Muscle of leg (tissue), 11 donors: Measurements from ENCODE around the gene HOXA2. TPM values are rescaled to one million over a fixed set of nuclear protein-coding genes. Genes with fewer than 3 reads are reported as not detected.

Source experiments
- DNase-seq: peaks from one replicate; pipeline ENCODE4 v3.0.0; 2013
- H3K27ac ChIP-seq: one replicate; pipeline ENCODE4 v1.5.1; 2013; ENCODE audit warnings: mild to moderate bottlenecking, low read length, control low read depth
- H3K27me3 ChIP-seq: one replicate; pipeline ENCODE4 v1.6.1; 2013; ENCODE audit warnings: low read length; ENCODE audit not compliant: control insufficient read depth, insufficient read depth
- H3K36me3 ChIP-seq: one replicate; pipeline ENCODE4 v1.6.1; 2013; ENCODE audit warnings: low read length; ENCODE audit not compliant: control insufficient read depth, insufficient read depth
- H3K4me1 ChIP-seq: one replicate; pipeline ENCODE4 v1.6.1; 2013; ENCODE audit warnings: low read length; ENCODE audit not compliant: control insufficient read depth, insufficient read depth
- H3K4me3 ChIP-seq: one replicate; pipeline ENCODE4 v1.5.1; 2013; ENCODE audit warnings: low read length, control low read depth
- H3K9me3 ChIP-seq: replicated peaks from 2 replicates; pipeline ENCODE4 v1.6.1; 2013; ENCODE audit warnings: low read depth, low read length; ENCODE audit not compliant: control insufficient read depth
- WGBS: methylation state at CpG from one replicate; pipeline ENCODE4 v1.1.5; 2013; ENCODE audit warnings: missing lambda C conversion rate; ENCODE audit not compliant: insufficient coverage; 5-methylcytosine and 5-hydroxymethylcytosine counted together
- polyA plus RNA-seq, 8 donors: library from polyadenylated mRNA; unstranded; fragments of 120-200 nt; gene quantifications; one replicate each; pipeline versions ENCODE4 v1.2.1 to v1.2.3, GENCODE V29; 2013; ENCODE audit warnings: inconsistent platforms in 1 of 8, low replicate concordance in 1 of 8; ENCODE audit not compliant: insufficient read length in 8 of 8, insufficient read depth in 1 of 8
- total RNA-seq: library from RNA; stranded (reverse); fragments of 120-200 nt; gene quantifications from one replicate; pipeline ENCODE4 v1.2.4, GENCODE V29; 2013

HOXA2 gene
- total and polyA plus RNA-seq, 9 donors, result 0.70 to 3.1 (median 1.3) TPM

DNA sequence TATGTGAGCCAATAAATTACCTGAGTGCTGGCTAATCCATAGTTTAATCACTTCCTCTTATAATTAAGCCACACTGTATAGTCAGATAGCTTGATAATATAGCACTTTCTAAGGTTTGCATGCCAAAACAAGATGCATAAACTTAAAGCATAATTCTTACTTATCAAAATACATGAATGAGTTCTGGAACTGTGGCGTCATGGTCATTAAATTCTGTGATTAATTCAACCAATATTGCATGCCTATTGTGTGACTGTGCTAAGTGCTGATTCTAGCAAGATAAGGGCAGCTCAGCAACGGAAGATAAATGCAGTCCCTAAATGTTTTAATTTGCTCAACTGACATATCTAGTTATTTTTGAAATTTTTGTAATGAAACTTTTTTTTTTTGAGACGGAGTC lies 36.3 kb downstream of the HOXA2 start:
- H3K4me3 ChIP-seq, result no peak overlapping the region
- H3K4me1 ChIP-seq, result no peaks in the 10 kb centered on the region
- WGBS, result no CpG with 5 or more reads among the region's 3 CpGs
- no peak overlapping the region for H3K27ac ChIP-seq
- H3K36me3 ChIP-seq, result no peaks in the 10 kb centered on the region
- no peaks in the 10 kb centered on the region for H3K9me3 ChIP-seq
- no peak for DNase-seq
- H3K27me3 ChIP-seq, result no peaks in the 10 kb centered on the region

DNA sequence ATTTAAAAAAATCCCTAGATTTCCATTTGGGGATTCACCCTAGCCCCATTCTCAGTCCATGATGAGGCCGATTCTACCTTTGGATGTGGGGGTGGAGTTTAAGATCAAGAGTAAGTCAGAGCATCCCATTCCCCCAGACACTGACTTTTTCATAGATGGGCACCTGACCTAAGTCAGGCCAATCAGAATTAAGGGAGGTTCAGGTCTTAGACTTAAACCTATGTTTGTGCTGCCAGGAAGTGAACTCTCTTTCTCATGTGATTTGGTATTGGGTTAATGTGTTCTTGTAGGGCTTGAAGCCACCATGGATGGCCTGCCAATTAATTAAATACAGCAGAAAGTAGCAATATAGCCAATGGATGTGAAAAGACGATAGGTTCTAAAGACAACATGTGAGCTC lies 36.8 kb downstream of the HOXA2 start:
- Histone ChIP-seq H3K36me3 (no peaks in the 10 kb centered on the region), H3K27ac (no peak overlapping the region), H3K27me3 (no peaks in the 10 kb centered on the region), H3K9me3 (no peaks in the 10 kb centered on the region), H3K4me3 (no peak overlapping the region), H3K4me1 (no peaks in the 10 kb centered on the region)
- no peak for DNase-seq
- WGBS, result no CpG with 5 or more reads among the region's 2 CpGs

DNA sequence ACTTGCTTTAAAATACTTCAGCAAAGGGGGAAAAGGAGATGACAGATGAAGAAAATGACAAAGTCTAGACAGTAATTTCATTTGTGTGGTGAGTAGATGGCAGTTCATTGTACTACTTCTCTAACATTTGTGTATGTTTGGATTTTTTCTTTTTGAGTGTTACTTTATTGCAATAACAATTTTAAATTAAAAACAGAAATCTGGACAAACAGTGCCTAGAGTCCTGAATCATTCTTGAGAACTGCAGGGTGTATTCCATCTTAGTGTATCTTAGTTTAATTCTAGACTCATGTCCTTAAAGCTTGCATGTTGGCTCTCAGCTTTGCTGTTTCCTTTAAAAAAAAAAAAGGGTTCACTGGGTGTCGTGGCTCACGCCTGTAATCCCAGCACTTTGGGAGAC lies 37.8 kb downstream of the HOXA2 start:
- 52% methylated on average over 2 of the region's 2 CpGs for WGBS
- Histone ChIP-seq H3K27me3 (no peaks in the 10 kb centered on the region), H3K4me1 (no peaks in the 10 kb centered on the region), H3K4me3 (no peak overlapping the region), H3K27ac (peak overlapping the region; percentile 20), H3K36me3 (no peaks in the 10 kb centered on the region), H3K9me3 (no peaks in the 10 kb centered on the region)
- DNase-seq, result peak; percentile 37

DNA sequence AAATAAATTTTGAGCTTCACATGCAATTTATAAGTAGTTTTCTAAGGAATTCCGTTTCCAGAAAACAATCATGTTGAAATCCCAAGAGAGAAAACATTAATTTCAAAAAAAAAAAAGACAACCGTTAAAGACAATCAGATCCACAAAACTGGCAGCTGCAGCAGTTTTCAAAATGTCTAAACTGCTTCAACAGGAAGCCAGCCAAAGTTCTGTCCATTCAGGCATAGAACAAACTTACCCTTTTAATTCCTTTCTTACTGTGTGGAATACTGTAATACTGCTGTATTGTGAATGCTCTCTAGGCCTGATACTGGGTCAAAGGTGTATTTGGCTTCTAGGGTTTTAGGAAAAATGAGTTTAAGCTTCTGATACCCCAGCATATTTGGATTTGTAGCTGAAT lies 38.3 kb downstream of the HOXA2 start:
- WGBS, result no CpG with 5 or more reads among the region's 2 CpGs

DNA sequence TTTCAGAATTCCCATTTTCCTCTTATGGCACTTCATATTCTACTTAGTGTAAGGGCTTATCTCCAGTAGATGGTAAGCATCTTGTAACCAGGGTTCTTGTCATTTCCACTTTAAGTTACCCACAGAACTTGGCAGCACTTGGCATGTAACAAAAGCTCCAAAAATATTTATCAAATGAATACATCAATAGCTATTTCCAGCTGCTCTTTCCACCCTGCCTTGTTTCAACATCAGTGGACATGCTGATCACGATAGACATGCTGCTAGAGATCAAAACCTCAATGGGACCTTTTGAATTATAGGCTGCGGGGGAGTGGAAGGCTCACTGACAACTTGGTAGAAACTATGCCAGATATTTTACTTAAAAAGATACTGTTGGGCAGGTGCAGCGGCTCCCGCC lies 39.5 kb downstream of the HOXA2 start:
- H3K36me3 ChIP-seq, result no peaks in the 10 kb centered on the region
- H3K9me3 ChIP-seq, result no peaks in the 10 kb centered on the region
- no peak overlapping the region for H3K27ac ChIP-seq
- no peaks in the 10 kb centered on the region for H3K27me3 ChIP-seq
- no peak for DNase-seq
- 90% methylated on average over 4 of the region's 4 CpGs for WGBS
- no peak overlapping the region for H3K4me3 ChIP-seq
- no peaks in the 10 kb centered on the region for H3K4me1 ChIP-seq

More for the DNA sequence above, 38.3 kb downstream of the HOXA2 start:
- no peak overlapping the region for H3K4me3 ChIP-seq
- no peaks in the 10 kb centered on the region for H3K27me3 ChIP-seq
- no peaks in the 10 kb centered on the region for H3K9me3 ChIP-seq
- H3K4me1 ChIP-seq, result no peaks in the 10 kb centered on the region
- H3K27ac ChIP-seq, result peak overlapping the region; percentile 20
- peak; percentile 92 for DNase-seq
- no peaks in the 10 kb centered on the region for H3K36me3 ChIP-seq

DNA sequence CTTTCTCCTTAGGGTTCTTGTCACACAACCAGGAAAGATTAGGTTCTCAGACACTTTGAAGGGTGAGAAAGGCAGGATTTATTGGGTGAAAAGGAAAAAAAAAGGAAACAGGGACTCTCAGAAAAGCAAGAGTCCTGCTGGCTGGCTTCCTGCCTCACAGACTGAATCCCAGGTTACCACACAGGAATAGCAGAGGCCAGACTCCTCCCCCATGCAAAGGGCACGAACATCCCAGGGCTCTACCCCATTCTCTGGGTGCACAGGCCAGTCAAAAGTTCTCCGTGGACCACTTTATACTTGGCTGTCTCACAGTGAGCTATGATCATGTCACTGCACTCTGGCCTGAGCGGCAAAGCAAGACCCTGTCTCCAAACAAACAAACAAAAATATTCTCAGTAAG lies 49.3 kb downstream of the HOXA2 start:
- Histone ChIP-seq H3K4me3 (no peak overlapping the region), H3K27ac (no peak overlapping the region), H3K4me1 (no peaks in the 10 kb centered on the region), H3K27me3 (no peaks in the 10 kb centered on the region), H3K36me3 (no peaks in the 10 kb centered on the region), H3K9me3 (no peaks in the 10 kb centered on the region)
- 27% methylated on average over 2 of the region's 3 CpGs for WGBS
- no peak for DNase-seq

DNA sequence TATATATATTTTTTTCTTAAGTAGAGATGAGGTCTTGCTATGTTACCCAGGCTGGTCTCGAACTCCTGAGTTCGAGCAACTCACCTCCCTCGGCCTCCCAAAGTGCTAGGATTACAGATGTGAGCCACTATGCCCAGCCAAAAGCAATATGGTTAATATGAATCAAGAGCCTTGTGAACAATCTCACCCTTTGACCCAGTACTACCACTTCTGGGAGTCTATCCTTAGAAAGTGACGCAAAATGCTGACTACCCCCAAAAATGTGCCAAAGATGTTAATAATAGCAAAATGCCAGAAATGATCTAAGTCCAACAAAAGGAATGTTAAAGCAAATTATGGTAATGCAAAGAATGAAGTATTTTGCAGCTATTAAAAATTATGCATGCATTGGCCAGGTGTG lies 51.0 kb downstream of the HOXA2 start:
- H3K27ac ChIP-seq, result no peak overlapping the region
- DNase-seq, result no peak
- H3K36me3 ChIP-seq, result no peaks in the 10 kb centered on the region
- 95% methylated on average over 3 of the region's 4 CpGs for WGBS
- no peaks in the 10 kb centered on the region for H3K4me1 ChIP-seq
- no peak overlapping the region for H3K4me3 ChIP-seq
- no peaks in the 10 kb centered on the region for H3K9me3 ChIP-seq
- no peaks in the 10 kb centered on the region for H3K27me3 ChIP-seq

Other genes starting within 250 kb of the HOXA2 start
- 6.9 TPM for gene SKAP2, start 238.1 kb downstream of the HOXA2 start, total RNA-seq
- 10 to 100 TPM in 3 of 8 donors, 1 to 10 TPM in 5; 6.3 to 15.1 (median 9.7) TPM for gene SKAP2, start 238.1 kb downstream of the HOXA2 start, polyA plus RNA-seq
- gene HOXA1, start 6.7 kb downstream of the HOXA2 start, total RNA-seq, result 0.58 TPM
- gene HOXA1, start 6.7 kb downstream of the HOXA2 start, polyA plus RNA-seq, result 1 to 10 TPM in 3 of 8 donors, under 1 TPM in 5; 0.42 to 1.2 (median 0.93) TPM
- gene HOXA4, start 28.1 kb upstream of the HOXA2 start, total RNA-seq, result 3.2 TPM
- gene HOXA4, start 28.1 kb upstream of the HOXA2 start, polyA plus RNA-seq, result 10 to 100 TPM in 7 of 8 donors, 1 to 10 TPM in 1; 10.0 to 26.2 (median 23.0) TPM
- gene HOXA5, start 41.0 kb upstream of the HOXA2 start, total RNA-seq, result 9.4 TPM
- 10 to 100 TPM in 4 of 8 donors, 1 to 10 TPM in 4; 7.1 to 16.6 (median 9.7) TPM for gene HOXA5, start 41.0 kb upstream of the HOXA2 start, polyA plus RNA-seq
- 5.6 TPM for gene HOXA6, start 45.1 kb upstream of the HOXA2 start, total RNA-seq
- gene HOXA6, start 45.1 kb upstream of the HOXA2 start, polyA plus RNA-seq, result 10 to 100 TPM in 1 of 8 donors, 1 to 10 TPM in 7; 4.2 to 10.5 (median 6.2) TPM
- 4.7 TPM for gene HOXA3, start 49.9 kb upstream of the HOXA2 start, total RNA-seq
- 10 to 100 TPM in 4 of 8 donors, 1 to 10 TPM in 4; 5.1 to 12.5 (median 9.7) TPM for gene HOXA3, start 49.9 kb upstream of the HOXA2 start, polyA plus RNA-seq
- gene HOXA7, start 54.0 kb upstream of the HOXA2 start, total RNA-seq, result 3.9 TPM
- gene HOXA7, start 54.0 kb upstream of the HOXA2 start, polyA plus RNA-seq, result 10 to 100 TPM in 7 of 8 donors, 1 to 10 TPM in 1; 8.4 to 16.3 (median 12.6) TPM
- 16.6 TPM for gene HOXA9, start 62.9 kb upstream of the HOXA2 start, total RNA-seq
- gene HOXA9, start 62.9 kb upstream of the HOXA2 start, polyA plus RNA-seq, result 10 to 100 TPM; 16.0 to 28.5 (median 22.7) TPM
- 21.2 TPM for gene HOXA10, start 71.6 kb upstream of the HOXA2 start, total RNA-seq
- 10 to 100 TPM; 27.3 to 36.0 (median 31.2) TPM for gene HOXA10, start 71.6 kb upstream of the HOXA2 start, polyA plus RNA-seq
- gene HOXA11, start 82.5 kb upstream of the HOXA2 start, total RNA-seq, result 4.7 TPM
- gene HOXA11, start 82.5 kb upstream of the HOXA2 start, polyA plus RNA-seq, result 10 to 100 TPM in 1 of 8 donors, 1 to 10 TPM in 7; 2.0 to 12.0 (median 6.5) TPM
- gene HOXA13, start 97.4 kb upstream of the HOXA2 start, total RNA-seq, result 0.40 TPM
- gene HOXA13, start 97.4 kb upstream of the HOXA2 start, polyA plus RNA-seq, result 1 to 10 TPM in 2 of 8 donors, under 1 TPM in 4, not detected in 2; 0.27 to 1.6 (median 0.54) TPM
- gene EVX1, start 140.1 kb upstream of the HOXA2 start, total RNA-seq, result not detected
- not detected for gene EVX1, start 140.1 kb upstream of the HOXA2 start, polyA plus RNA-seq